ENCODE data around the gene STOML1.

STOML1 gene

DNA sequence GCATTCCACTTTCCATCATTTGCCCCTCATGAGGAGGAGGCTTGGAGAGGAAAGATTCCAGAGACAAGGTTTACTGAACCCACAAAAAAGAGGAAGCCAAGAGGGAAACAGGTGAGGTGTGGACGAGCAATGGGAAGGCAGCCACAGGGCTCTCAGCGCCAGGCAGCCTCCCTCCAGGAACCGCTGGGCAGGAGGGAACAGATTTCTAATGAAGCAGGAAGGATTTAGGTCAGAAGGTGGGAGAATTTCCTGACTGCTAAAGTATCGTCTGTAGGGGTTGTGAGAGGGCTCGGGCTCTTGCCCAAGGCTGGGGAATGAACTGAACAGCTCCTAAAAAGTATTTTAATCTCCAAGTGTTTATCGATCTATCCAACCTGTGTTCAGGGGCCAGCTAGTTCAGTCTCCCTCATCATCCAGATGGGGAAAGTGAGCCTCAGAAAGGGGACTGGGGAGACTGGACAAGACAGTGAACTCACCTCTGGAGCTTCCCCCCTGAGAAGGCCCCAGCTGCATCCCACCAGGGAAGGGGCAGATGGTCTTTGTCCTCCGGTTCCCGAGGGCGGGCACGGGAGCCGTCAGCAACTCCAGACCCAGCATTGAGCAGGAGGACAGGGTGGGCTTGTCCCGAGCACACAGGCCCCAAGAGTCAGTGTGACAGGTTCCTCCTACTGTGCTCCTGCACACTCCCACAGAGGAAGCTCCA is 55.4 kb downstream of the STOML1 start:
- TF ChIP-seq, protein P1, sequence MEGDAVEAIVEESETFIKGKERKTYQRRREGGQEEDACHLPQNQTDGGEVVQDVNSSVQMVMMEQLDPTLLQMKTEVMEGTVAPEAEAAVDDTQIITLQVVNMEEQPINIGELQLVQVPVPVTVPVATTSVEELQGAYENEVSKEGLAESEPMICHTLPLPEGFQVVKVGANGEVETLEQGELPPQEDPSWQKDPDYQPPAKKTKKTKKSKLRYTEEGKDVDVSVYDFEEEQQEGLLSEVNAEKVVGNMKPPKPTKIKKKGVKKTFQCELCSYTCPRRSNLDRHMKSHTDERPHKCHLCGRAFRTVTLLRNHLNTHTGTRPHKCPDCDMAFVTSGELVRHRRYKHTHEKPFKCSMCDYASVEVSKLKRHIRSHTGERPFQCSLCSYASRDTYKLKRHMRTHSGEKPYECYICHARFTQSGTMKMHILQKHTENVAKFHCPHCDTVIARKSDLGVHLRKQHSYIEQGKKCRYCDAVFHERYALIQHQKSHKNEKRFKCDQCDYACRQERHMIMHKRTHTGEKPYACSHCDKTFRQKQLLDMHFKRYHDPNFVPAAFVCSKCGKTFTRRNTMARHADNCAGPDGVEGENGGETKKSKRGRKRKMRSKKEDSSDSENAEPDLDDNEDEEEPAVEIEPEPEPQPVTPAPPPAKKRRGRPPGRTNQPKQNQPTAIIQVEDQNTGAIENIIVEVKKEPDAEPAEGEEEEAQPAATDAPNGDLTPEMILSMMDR (conservative IDR thresholded peaks at IDR 0.05; ENCODE audit: low read depth, low read length), result no peak
- no peak overlapping the region for H3K4me3 ChIP-seq (ENCODE audit: low read length)
- no peak for DNase-seq (ENCODE audit: low read depth)

DNA sequence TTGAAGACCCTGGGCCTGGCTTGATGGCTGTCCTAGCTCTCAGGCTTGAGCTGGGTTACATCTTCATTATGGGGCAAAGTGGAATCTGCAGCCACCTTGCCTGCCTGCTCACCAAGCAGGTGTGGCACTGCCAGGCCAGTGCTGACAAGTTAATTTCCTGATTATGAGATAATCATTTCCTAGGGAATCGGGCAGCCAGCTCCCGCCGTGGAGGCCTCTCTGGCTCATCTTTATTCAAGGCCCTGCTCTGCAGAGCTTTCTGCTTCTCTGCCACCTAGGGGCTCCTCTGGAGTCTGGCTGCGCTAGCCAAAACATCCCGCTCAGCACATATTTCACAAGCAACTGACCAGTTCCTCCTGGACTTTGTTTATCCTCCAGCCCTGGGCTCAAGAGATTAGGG is 55.9 kb downstream of the STOML1 start:
- no peak for DNase-seq (ENCODE audit: low read depth)
- no peak overlapping the region for H3K4me3 ChIP-seq (ENCODE audit: low read length)
- TF ChIP-seq, protein P1 (conservative IDR thresholded peaks at IDR 0.05; ENCODE audit: low read depth, low read length), result peak; percentile 42

- no peak for DNase-seq (ENCODE audit: low read depth)
- H3K4me3 ChIP-seq (ENCODE audit: low read length), result no peak overlapping the region
- TF ChIP-seq, protein P1 (conservative IDR thresholded peaks at IDR 0.05; ENCODE audit: low read depth, low read length), result no peak
These were observed 56.5 kb downstream of the STOML1 start for GRCh38 chr15:73935547-73935946.

GRCh38 chr15:73934281-73934680 is 57.8 kb downstream of the STOML1 start:
- H3K4me3 ChIP-seq (ENCODE audit: low read length), result no peak overlapping the region
- TF ChIP-seq, protein P1 (conservative IDR thresholded peaks at IDR 0.05; ENCODE audit: low read depth, low read length), result no peak
- no peak for DNase-seq (ENCODE audit: low read depth)

DNA sequence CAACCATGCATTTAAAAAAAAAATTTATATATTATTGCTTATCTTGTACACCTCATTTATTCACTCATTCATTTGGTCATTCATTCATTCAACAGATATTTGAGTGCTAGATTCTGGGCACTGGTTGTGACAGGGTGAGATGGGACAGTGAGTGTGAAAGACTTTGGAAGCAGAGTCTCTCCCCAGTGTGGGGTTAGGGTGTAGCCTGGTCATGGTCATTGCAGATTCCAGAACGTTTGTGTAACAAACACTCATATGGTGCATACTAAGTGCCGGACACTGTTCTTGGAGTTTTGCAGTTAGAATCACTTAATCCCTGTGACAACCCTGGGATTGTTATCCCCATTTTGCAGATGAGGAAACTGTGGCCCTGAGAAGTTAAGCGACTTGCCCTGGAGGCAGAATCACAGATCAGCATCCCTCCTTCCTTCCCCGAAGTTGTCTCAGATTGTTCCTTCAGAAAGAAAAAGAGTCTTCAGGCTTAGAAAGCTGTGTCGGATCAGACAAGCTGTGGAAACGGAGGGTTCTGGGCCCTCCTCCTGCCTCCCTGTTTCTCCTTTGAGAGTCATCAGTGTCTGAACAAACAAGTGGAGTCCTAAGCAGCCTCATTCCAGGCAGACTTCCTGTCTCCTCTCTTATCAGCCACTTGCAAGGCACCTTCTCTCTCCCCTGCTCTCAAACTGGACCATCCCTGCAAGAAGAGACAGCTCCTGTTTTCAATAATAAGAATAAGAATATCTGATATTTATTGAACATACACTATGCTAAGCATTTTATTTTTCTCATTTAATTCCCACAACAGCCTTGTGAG is 59.5 kb downstream of the STOML1 start:
- no peak for DNase-seq (ENCODE audit: low read depth)
- TF ChIP-seq, protein P1 (conservative IDR thresholded peaks at IDR 0.05; ENCODE audit: low read depth, low read length), result no peak
- H3K4me3 ChIP-seq (ENCODE audit: low read length), result no peak overlapping the region

DNA sequence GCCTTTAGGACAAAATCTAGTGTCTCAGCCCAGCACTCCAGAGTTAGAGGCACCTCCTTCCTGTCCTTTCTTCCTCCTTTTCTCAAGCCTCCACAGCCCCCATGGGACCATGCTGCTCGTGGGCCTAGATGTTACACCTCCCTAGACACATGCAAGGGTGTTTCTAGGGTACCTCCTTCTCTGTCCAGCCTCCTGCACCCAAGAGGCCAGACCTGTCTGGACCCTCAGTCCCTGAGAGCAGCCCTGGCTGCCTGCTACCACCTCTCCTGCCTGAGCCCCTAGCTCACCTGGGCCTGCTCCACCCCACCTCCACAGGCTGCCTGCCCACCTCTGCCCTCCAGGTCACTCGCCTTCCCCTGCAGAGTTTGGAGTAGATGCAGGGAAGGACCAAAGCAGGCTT is 60.7 kb downstream of the STOML1 start:
- no peak for DNase-seq (ENCODE audit: low read depth)
- TF ChIP-seq, protein P1 (conservative IDR thresholded peaks at IDR 0.05; ENCODE audit: low read depth, low read length), result no peak
- H3K4me3 ChIP-seq (ENCODE audit: low read length), result no peak overlapping the region

Measured in retinal pigment epithelial cell (primary cell).